Suprapubic skin (tissue), 4 donors: ENCODE measurements around the gene CCDC110. TPM values are rescaled to one million over a fixed set of nuclear protein-coding genes. Genes with fewer than 3 reads are reported as not detected.

Experiments
- DNase-seq, 2 donors: peaks; one replicate each; pipeline ENCODE4 v3.0.0-alpha.2; 2019; ENCODE audit warnings: low spot score in 2 of 2
- H3K27ac ChIP-seq: fragments of 200-600 bp; sonication (generic); one replicate; pipeline ENCODE4 v1.5.1; 2019
- H3K27me3 ChIP-seq: fragments of 200-600 bp; sonication (generic); one replicate; pipeline ENCODE4 v1.5.1; 2019
- H3K36me3 ChIP-seq: fragments of 200-600 bp; sonication (generic); one replicate; pipeline ENCODE4 v1.5.1; 2019
- H3K4me1 ChIP-seq: fragments of 200-600 bp; sonication (generic); one replicate; pipeline ENCODE4 v1.5.1; 2019
- H3K4me3 ChIP-seq: fragments of 200-600 bp; sonication (generic); one replicate; pipeline ENCODE4 v1.5.1; 2019; ENCODE audit warnings: mild to moderate bottlenecking
- H3K9me3 ChIP-seq: fragments of 200-600 bp; sonication (generic); one replicate; pipeline ENCODE4 v1.5.1; 2019
- EP300 ChIP-seq: sonication (generic); formaldehyde crosslinking; IDR thresholded peaks from one replicate; pipeline ENCODE4 v1.6.1; 2017; ENCODE audit warnings: antibody characterized with exemption
- POLR2A ChIP-seq, 2 donors: fragments of 450-650 bp; IDR thresholded peaks; one replicate each; pipeline ENCODE4 v1.6.1; 2017; ENCODE audit warnings: antibody characterized with exemption in 2 of 2, mild to moderate bottlenecking in 2 of 2, moderate library complexity in 2 of 2
- POLR2AphosphoS5 ChIP-seq, 3 donors: sonication (generic); formaldehyde crosslinking; IDR thresholded peaks; one replicate each; pipeline ENCODE4 v1.6.1; 2017; ENCODE audit warnings: antibody characterized with exemption in 3 of 3
- WGBS: methylation state at CpG from one replicate; pipeline ENCODE4 v1.1.5; 2018; 5-methylcytosine and 5-hydroxymethylcytosine counted together
- total RNA-seq, 4 donors: library from RNA; depleted of rRNA; stranded (reverse); fragments of >200 nt; gene quantifications; one replicate each; pipeline ENCODE4 v1.1.0, GENCODE V29; 2016
- TF ChIP-seq, protein P1 (sequence below), 2 donors: fragments of 200-600 bp in 1 of 2; fragments of 450-650 bp in 1 of 2; sonication (generic) in 1 of 2; IDR thresholded peaks; one replicate each; pipeline ENCODE4 v1.5.1; 2016 to 2019; ENCODE audit warnings: antibody characterized with exemption in 2 of 2, mild to moderate bottlenecking in 1 of 2, moderate library complexity in 1 of 2

Gene CCDC110
- total RNA-seq, 4 donors from 2014 or later: 0.60 to 1.5 (median 0.97) TPM; not detected in 1

DNA sequence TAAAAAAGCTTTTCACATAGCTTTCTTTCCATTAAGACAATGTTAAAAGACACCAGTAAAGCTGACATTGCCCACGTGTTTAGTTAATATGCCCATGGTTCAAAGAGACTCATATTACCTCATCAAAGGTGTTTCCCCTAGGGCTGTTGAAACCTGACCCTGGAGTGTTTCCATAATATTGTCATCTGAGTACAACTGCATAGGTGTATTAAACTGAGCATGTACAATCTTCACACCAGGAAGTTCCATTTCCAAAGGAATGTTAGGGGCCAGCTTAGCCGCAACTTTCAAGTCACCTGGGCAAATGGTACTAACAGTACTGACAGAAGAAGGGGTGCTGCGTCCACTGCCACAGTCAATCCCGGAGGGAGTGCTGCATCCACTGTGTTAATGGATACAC lies 36.6 kb upstream of the CCDC110 start:
- WGBS: 32% methylated on average over 4 of the region's 4 CpGs
- H3K9me3 ChIP-seq: no peaks in the 10 kb centered on the region
- DNase-seq: no peak
- peaks cover 4% of the 10 kb centered on the region for H3K4me1 ChIP-seq
- H3K27me3 ChIP-seq: no peaks in the 10 kb centered on the region
- no peak overlapping the region for H3K4me3 ChIP-seq
- H3K36me3 ChIP-seq: no peaks in the 10 kb centered on the region
- TF ChIP-seq EP300: no peak
- TF ChIP-seq, protein P1, sequence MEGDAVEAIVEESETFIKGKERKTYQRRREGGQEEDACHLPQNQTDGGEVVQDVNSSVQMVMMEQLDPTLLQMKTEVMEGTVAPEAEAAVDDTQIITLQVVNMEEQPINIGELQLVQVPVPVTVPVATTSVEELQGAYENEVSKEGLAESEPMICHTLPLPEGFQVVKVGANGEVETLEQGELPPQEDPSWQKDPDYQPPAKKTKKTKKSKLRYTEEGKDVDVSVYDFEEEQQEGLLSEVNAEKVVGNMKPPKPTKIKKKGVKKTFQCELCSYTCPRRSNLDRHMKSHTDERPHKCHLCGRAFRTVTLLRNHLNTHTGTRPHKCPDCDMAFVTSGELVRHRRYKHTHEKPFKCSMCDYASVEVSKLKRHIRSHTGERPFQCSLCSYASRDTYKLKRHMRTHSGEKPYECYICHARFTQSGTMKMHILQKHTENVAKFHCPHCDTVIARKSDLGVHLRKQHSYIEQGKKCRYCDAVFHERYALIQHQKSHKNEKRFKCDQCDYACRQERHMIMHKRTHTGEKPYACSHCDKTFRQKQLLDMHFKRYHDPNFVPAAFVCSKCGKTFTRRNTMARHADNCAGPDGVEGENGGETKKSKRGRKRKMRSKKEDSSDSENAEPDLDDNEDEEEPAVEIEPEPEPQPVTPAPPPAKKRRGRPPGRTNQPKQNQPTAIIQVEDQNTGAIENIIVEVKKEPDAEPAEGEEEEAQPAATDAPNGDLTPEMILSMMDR (IDR thresholded peaks at IDR 0.05): no peak
- no peak for TF ChIP-seq POLR2AphosphoS5 (IDR thresholded peaks at IDR 0.05)
- TF ChIP-seq POLR2A (IDR thresholded peaks at IDR 0.05): no peak
- no peak overlapping the region for H3K27ac ChIP-seq

DNA sequence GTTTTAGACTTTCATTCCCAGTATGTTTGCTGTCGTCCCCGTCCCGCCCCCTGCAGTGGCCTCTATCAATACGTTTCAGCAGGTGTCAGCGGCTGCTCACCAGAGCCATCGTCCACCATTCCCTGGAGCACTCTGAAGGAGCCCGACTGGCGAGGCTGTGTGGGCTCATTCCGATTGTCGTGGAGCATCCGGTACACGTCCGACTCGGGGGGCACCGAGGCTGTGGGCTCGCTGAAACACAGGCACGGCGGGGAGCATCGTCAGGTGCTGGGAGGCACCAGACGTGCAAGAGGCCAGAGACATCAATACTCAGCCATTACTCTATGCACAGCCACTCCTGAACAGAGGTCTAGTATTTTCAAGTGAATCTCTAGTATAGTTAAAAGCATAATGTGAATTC lies 34.9 kb upstream of the CCDC110 start:
- no peaks in the 10 kb centered on the region for H3K36me3 ChIP-seq
- H3K4me3 ChIP-seq: no peak overlapping the region
- no peaks in the 10 kb centered on the region for H3K27me3 ChIP-seq
- H3K9me3 ChIP-seq: no peaks in the 10 kb centered on the region
- no peaks in the 10 kb centered on the region for H3K4me1 ChIP-seq
- no peak for DNase-seq
- H3K27ac ChIP-seq: no peak overlapping the region
- TF ChIP-seq, protein P1 (IDR thresholded peaks at IDR 0.05): no peak
- TF ChIP-seq POLR2AphosphoS5 (IDR thresholded peaks at IDR 0.05): no peak
- WGBS: 95% methylated on average over 20 of the region's 20 CpGs

GRCh38 chr4:185504098-185505047 lies 32.8 kb upstream of the CCDC110 start:
- no peaks in the 10 kb centered on the region for H3K36me3 ChIP-seq
- TF ChIP-seq POLR2A (IDR thresholded peaks at IDR 0.05) (no peak), EP300 (peak; percentile 45)
- TF ChIP-seq, protein P1 (IDR thresholded peaks at IDR 0.05): no peak
- 75% methylated on average over 21 of the region's 21 CpGs for WGBS
- H3K9me3 ChIP-seq: no peaks in the 10 kb centered on the region
- H3K4me3 ChIP-seq: no peak overlapping the region
- no peaks in the 10 kb centered on the region for H3K27me3 ChIP-seq
- no peak overlapping the region for H3K27ac ChIP-seq
- DNase-seq: no peak
- H3K4me1 ChIP-seq: no peaks in the 10 kb centered on the region

- Histone ChIP-seq H3K27ac (no peak overlapping the region), H3K36me3 (no peaks in the 10 kb centered on the region), H3K4me3 (no peak overlapping the region), H3K9me3 (no peaks in the 10 kb centered on the region), H3K27me3 (no peaks in the 10 kb centered on the region), H3K4me1 (no peaks in the 10 kb centered on the region)
- 69% methylated on average over 11 of the region's 11 CpGs for WGBS
- TF ChIP-seq, protein P1 (IDR thresholded peaks at IDR 0.05): no peak
- TF ChIP-seq POLR2AphosphoS5 (IDR thresholded peaks at IDR 0.05) (no peak), POLR2A (IDR thresholded peaks at IDR 0.05) (no peak), EP300 (no peak)
- no peak for DNase-seq
Measured at GRCh38 chr4:185502386-185502785, 30.9 kb upstream of the CCDC110 start.

GRCh38 chr4:185500576-185500975 lies 29.0 kb upstream of the CCDC110 start:
- WGBS: 18% methylated on average over 1 of the region's 1 CpG

More at GRCh38 chr4:185500576-185500975, 29.0 kb upstream of the CCDC110 start:
- no peaks in the 10 kb centered on the region for H3K9me3 ChIP-seq
- no peak overlapping the region for H3K4me3 ChIP-seq
- H3K27me3 ChIP-seq: no peaks in the 10 kb centered on the region
- TF ChIP-seq, protein P1 (IDR thresholded peaks at IDR 0.05): no peak
- TF ChIP-seq POLR2A (IDR thresholded peaks at IDR 0.05): no peak
- no peak for TF ChIP-seq POLR2AphosphoS5 (IDR thresholded peaks at IDR 0.05)
- TF ChIP-seq EP300: no peak
- no peaks in the 10 kb centered on the region for H3K36me3 ChIP-seq
- no peaks in the 10 kb centered on the region for H3K4me1 ChIP-seq
- no peak overlapping the region for H3K27ac ChIP-seq
- DNase-seq: no peak
